ENCODE data around the gene ANKRD17. TPM values are rescaled to one million over a fixed set of nuclear protein-coding genes. Genes with fewer than 3 reads are reported as not detected.

ANKRD17 gene
- total and polyA plus RNA-seq, 2 of the 4 experiments (the other 2 are of a cell fraction) = 28.5 to 75.3 TPM

DNA sequence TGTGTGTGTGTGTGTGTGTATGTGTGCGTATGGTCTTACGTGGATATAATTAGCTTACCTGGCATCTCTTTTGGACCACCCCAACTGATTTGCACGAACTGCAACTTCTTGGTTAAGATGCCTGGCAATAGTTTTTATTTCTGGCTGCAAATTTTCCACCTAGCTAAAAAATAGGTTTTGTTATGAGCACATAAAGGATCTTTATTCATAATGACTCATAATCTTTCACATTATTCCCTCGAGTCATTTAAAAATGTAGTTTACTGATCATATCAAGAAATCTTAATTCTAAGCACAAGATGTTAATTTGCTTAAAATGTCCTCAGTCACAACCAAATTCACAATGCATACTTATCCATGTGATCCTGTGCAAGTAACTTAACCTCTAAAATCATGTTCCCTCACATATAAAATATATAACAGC, 190.6 kb downstream of the ANKRD17 start:
- Histone ChIP-seq H2BK5ac (ENCODE audit: low read depth, low read length, poor library complexity, severe bottlenecking) (peak overlapping the region; percentile 62), H4K5ac (ENCODE audit: low read depth, low read length) (peak overlapping the region; percentile 43; the same call in 1 of the 2 replicates), H3K36me3 (ENCODE audit: control insufficient read depth, insufficient read depth, low read length) (0 out of 2 replicates have a peak, but pooled peaks cover 2% of the 10 kb centered on the region), H2BK20ac (ENCODE audit: low read depth, low read length) (no peak overlapping the region), H3K9ac (ENCODE audit: low read depth, low read length) (peak overlapping the region; percentile 62), H2AFZ (replicated peaks; ENCODE audit: low read length, poor library complexity) (no peak overlapping the region), H3K4ac (ENCODE audit: low read depth, low read length) (peak overlapping the region; percentile 64; the same call in 1 of the 2 replicates), H3K18ac (ENCODE audit: low read depth, low read length) (0 out of 2 replicates have a peak overlapping the region, but pooled peaks have one; percentile 0), H3K4me3 (ENCODE audit: insufficient read depth, low read depth, low read length) (peak overlapping the region; percentile 66), H2AK5ac (ENCODE audit: low read depth, low read length) (no peak overlapping the region), H3K23ac (ENCODE audit: low read depth, low read length) (peak overlapping the region; percentile 86; the same call in 1 of the 2 replicates), H3K27ac (ENCODE audit: insufficient read depth, low read length) (peak overlapping the region; percentile 82; the same call in 1 of the 2 replicates), H3K4me1 (ENCODE audit: control insufficient read depth, insufficient read depth, low read length) (no peaks in the 10 kb centered on the region; the same call in 1 of the 2 replicates), H2BK15ac (ENCODE audit: low read depth, low read length) (0 out of 3 replicates have a peak overlapping the region, but pooled peaks have one; percentile 0), H3K56ac (ENCODE audit: extremely low read depth, insufficient read depth, low read length) (peak overlapping the region; percentile 75; the same call in 1 of the 2 replicates), H4K20me1 (ENCODE audit: insufficient read depth, low read length) (no peaks in the 10 kb centered on the region), H4K91ac (ENCODE audit: insufficient read depth, low read depth, low read length) (no peak overlapping the region), H3K79me1 (ENCODE audit: low read depth in 1 of 2, low read length in 2 of 2) (peaks cover 15 to 26% of the 10 kb centered on the region in 2 experiments), H3K14ac (replicated peaks; ENCODE audit: low read depth, low read length) (0 out of 2 replicates have a peak overlapping the region, but pooled peaks have one; percentile 79), H4K8ac (ENCODE audit: low read depth in 2 of 2, low read length in 2 of 2) (peak overlapping the region; percentile 79 to 87; a peak in 3 of 4 replicates), H2AK9ac (replicated peaks; ENCODE audit: low read depth, low read length, poor library complexity) (no peak overlapping the region), H3K27me3 (ENCODE audit: control insufficient read depth, insufficient read depth, low read length) (no peaks in the 10 kb centered on the region), H3K9me1 (ENCODE audit: insufficient read depth, low read length) (no peaks in the 10 kb centered on the region), H3K4me2 (ENCODE audit: low read depth, low read length) (peak overlapping the region; percentile 99), H3K9me3 (ENCODE audit: control insufficient read depth, insufficient read depth, low read length) (no peaks in the 10 kb centered on the region), H2BK120ac (ENCODE audit: low read depth, low read length) (no peak overlapping the region; the same call in 1 of the 2 replicates)
- in situ Hi-C loops (cut with MboI; ENCODE audit: low sequenced_read_pairs) = no loop called here
- intact Hi-C loops (cut with micrococcal nuclease) = loop anchor here (5.0 kb wide), 1 partner anchor 239 kb away; no protein-coding TSS in a partner anchor
- TF ChIP-seq, protein P1, sequence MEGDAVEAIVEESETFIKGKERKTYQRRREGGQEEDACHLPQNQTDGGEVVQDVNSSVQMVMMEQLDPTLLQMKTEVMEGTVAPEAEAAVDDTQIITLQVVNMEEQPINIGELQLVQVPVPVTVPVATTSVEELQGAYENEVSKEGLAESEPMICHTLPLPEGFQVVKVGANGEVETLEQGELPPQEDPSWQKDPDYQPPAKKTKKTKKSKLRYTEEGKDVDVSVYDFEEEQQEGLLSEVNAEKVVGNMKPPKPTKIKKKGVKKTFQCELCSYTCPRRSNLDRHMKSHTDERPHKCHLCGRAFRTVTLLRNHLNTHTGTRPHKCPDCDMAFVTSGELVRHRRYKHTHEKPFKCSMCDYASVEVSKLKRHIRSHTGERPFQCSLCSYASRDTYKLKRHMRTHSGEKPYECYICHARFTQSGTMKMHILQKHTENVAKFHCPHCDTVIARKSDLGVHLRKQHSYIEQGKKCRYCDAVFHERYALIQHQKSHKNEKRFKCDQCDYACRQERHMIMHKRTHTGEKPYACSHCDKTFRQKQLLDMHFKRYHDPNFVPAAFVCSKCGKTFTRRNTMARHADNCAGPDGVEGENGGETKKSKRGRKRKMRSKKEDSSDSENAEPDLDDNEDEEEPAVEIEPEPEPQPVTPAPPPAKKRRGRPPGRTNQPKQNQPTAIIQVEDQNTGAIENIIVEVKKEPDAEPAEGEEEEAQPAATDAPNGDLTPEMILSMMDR (conservative IDR thresholded peaks at IDR 0.05; ENCODE audit: low read depth, low read length) = no peak
- TF ChIP-seq POLR2A (IDR thresholded peaks at IDR 0.05; ENCODE audit: low read depth, low read length) (no peak), CHD1 (IDR thresholded peaks at IDR 0.05; ENCODE audit: low read depth, low read length) (no peak), MXI1 (IDR thresholded peaks at IDR 0.05; ENCODE audit: borderline replicate concordance, low read depth, low read length) (no peak), FOS (IDR thresholded peaks at IDR 0.05; ENCODE audit: low read depth, low read length) (no peak), CEBPB (IDR thresholded peaks at IDR 0.05; ENCODE audit: low read depth, low read length) (no peak), BHLHE40 (IDR thresholded peaks at IDR 0.05; ENCODE audit: low read depth, low read length) (no peak), RFX5 (IDR thresholded peaks at IDR 0.05; ENCODE audit: low read depth, low read length) (no peak), RCOR1 (IDR thresholded peaks at IDR 0.05; ENCODE audit: insufficient replicate concordance, low read length) (no peak)
- TF ChIP-seq, protein P2, sequence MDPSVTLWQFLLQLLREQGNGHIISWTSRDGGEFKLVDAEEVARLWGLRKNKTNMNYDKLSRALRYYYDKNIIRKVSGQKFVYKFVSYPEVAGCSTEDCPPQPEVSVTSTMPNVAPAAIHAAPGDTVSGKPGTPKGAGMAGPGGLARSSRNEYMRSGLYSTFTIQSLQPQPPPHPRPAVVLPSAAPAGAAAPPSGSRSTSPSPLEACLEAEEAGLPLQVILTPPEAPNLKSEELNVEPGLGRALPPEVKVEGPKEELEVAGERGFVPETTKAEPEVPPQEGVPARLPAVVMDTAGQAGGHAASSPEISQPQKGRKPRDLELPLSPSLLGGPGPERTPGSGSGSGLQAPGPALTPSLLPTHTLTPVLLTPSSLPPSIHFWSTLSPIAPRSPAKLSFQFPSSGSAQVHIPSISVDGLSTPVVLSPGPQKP (IDR thresholded peaks at IDR 0.05; ENCODE audit: borderline replicate concordance, low read depth, low read length) = no peak
- ChIA-PET POLR2A (ENCODE audit: unreplicated experiment) (no interaction called here), CTCF (no interaction called here)
- dilution Hi-C loops (cut with HindIII; ENCODE audit: low sequenced_read_pairs, unreplicated experiment) = no loop called here
- DNase-seq (peak; percentile 12), ATAC-seq (ENCODE audit: low read depth) (no peak)
- BruUV-seq (replicated peaks) = no TSS peak
- no CpG with 5 or more reads among the region's 4 CpGs for WGBS, 2 experiments (ENCODE audit: extremely low coverage in 2 of 2, insufficient read length in 1 of 2)

Measured in IMR-90 (cell line).